GM12892 (cell line): ENCODE data around the gene GABRB1.

Experiments
- DNase-seq: peaks from one replicate; pipeline ENCODE4 v3.0.0; 2011; ENCODE audit not compliant: insufficient read length
- FAIRE-seq: peaks from 2 replicates; lab custom pipeline; 2011; peaks lifted over from hg19 to GRCh38; lab: Jason Lieb, UNC
- POLR2A ChIP-seq: IDR thresholded peaks from 2 replicates; pipeline ENCODE4 v1.6.1; 2011; ENCODE audit warnings: low read depth, low read length, control low read depth
- POLR2AphosphoS5 ChIP-seq: IDR thresholded peaks from 2 replicates; pipeline ENCODE4 v1.6.1; 2011; ENCODE audit warnings: low read depth, low read length, control low read depth
- TAF1 ChIP-seq: IDR thresholded peaks from 2 replicates; pipeline ENCODE4 v1.6.1; 2011; ENCODE audit warnings: low read depth, mild to moderate bottlenecking, control low read depth, low read length, borderline replicate concordance

The GABRB1 gene

GRCh38 chr4:47122592-47123291, 91.4 kb downstream of the GABRB1 start:
- FAIRE-seq = peak; percentile 91
- TF ChIP-seq POLR2A = no peak
- no peak for TF ChIP-seq TAF1
- TF ChIP-seq POLR2AphosphoS5 = no peak
- peak; percentile 9 for DNase-seq

DNA sequence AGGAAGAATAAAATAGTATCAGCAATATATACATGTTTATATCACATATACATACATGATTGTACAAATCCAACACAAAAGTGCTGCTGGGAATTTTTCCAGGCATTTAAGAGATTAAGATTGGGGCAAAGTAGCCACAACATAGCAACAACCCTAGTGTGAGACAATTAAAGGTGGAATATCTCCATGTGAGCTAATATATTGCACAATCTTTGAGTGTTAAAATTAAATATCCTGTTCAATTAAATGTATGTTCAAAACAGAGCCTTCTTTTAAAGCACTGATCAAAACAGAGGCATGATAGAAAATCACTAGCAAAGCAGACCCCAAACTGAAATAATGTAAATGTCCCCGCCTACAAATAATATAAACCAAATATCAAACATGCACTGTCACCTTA, 97.6 kb downstream of the GABRB1 start:
- FAIRE-seq (no peak), DNase-seq (no peak)
- TF ChIP-seq POLR2AphosphoS5 (no peak), POLR2A (no peak)

GRCh38 chr4:47135210-47135609, 103.8 kb downstream of the GABRB1 start:
- DNase-seq (no peak), FAIRE-seq (no peak)
- TF ChIP-seq POLR2A (no peak), TAF1 (no peak), POLR2AphosphoS5 (no peak)

DNA sequence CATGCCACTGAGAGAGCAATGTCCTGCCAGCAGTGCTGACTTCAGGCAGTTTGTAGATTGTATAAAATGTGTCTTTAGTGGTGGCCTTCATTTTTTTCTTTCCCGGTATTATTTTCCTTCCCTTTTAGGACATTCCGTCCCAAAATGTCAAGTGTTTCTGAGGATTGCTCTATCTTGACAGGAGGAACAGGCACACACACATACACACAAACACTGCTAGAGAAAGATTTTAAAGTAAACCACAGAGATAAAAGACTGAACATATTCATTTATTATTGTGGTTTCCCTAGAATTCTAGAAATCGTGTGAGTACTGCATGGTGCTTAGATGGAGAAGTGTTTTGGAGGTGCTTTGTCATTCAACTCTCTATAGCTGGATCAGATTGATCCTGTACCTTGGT, 111.9 kb downstream of the GABRB1 start:
- FAIRE-seq (no peak), DNase-seq (no peak)
- TF ChIP-seq POLR2AphosphoS5 = no peak
- TF ChIP-seq POLR2A = no peak
- no peak for TF ChIP-seq TAF1

- FAIRE-seq (peak; percentile 92), DNase-seq (peak; percentile 2)
- TF ChIP-seq POLR2AphosphoS5 (no peak), POLR2A (no peak), TAF1 (no peak)
Observed at GRCh38 chr4:47145630-47146029, 114.3 kb downstream of the GABRB1 start.

- no peak for DNase-seq
- FAIRE-seq = no peak
- TF ChIP-seq TAF1 (no peak), POLR2AphosphoS5 (no peak), POLR2A (no peak)
Observed at GRCh38 chr4:47154816-47155370, 123.5 kb downstream of the GABRB1 start.

DNA sequence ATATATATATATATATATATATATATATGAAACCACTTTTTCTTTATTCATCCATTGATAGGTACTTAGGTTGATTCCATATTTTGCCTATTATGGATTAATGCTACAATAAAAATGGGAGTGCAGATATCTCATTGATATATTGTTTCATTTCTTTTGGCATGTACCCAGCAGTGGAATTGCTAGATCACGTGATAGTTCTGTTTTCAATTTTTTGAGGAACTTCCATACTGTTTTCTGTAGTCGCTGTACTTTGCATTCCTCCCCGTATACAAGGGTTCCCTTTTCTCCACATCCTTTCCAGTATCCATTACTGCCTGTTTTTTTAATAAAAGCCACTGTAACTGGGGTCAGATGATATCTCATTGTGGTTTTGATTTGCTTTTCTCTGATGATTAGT, 124.6 kb downstream of the GABRB1 start:
- TF ChIP-seq POLR2A = no peak
- FAIRE-seq = no peak
- DNase-seq = no peak

- no peak for FAIRE-seq
- DNase-seq = no peak
- TF ChIP-seq POLR2A = no peak
- TF ChIP-seq TAF1 = no peak
Observed at GRCh38 chr4:47160095-47160494, 128.7 kb downstream of the GABRB1 start.

- FAIRE-seq (no peak), DNase-seq (no peak)
- TF ChIP-seq POLR2AphosphoS5 (no peak), POLR2A (no peak), TAF1 (no peak)
Observed at GRCh38 chr4:47167081-47168035, 136.0 kb downstream of the GABRB1 start.

- no peak for FAIRE-seq
Observed at GRCh38 chr4:47184083-47184482, 152.7 kb downstream of the GABRB1 start.

GRCh38 chr4:47185761-47186160, 154.4 kb downstream of the GABRB1 start:
- DNase-seq = no peak
- FAIRE-seq = no peak
- TF ChIP-seq POLR2AphosphoS5 (no peak), TAF1 (no peak), POLR2A (no peak)

More at GRCh38 chr4:47184083-47184482, 152.7 kb downstream of the GABRB1 start:
- DNase-seq = no peak
- TF ChIP-seq POLR2A (no peak), TAF1 (no peak), POLR2AphosphoS5 (no peak)

GRCh38 chr4:47187608-47188007, 156.2 kb downstream of the GABRB1 start:
- DNase-seq (no peak), FAIRE-seq (no peak)
- no peak for TF ChIP-seq POLR2AphosphoS5
- no peak for TF ChIP-seq TAF1
- TF ChIP-seq POLR2A = no peak
